ENCODE results near the gene SLC28A1.

Gene SLC28A1

DNA sequence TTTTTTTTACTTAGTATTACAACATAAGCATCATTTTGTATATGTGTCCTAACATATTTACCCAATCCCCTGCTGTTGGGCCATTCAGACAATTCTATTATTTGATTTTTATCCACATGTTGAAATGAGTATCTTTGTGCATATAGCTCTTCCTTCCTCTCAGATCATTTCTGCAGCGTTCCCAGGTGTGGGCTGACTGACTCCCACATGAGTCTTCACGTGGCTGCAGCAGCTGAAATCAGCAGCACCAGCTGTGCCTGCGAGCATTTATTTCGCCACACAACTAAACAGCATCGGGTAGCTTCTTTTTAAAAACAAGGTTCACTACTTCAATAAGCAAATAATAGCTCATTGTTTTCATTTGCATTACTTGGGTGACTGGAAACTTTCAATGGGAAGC is 52.7 kb downstream of the SLC28A1 start:
- DNase-seq (ENCODE audit: low read depth in 2 of 2, low spot score in 1 of 2), result no peak

GRCh38 chr15:84938726-84939125 is 54.3 kb downstream of the SLC28A1 start:
- DNase-seq (ENCODE audit: low read depth in 2 of 2, low spot score in 1 of 2), result no peak

- no peak for DNase-seq (ENCODE audit: low read depth in 2 of 2, low spot score in 1 of 2)
Observed at GRCh38 chr15:84940399-84940798, 55.9 kb downstream of the SLC28A1 start.

GRCh38 chr15:84942456-84942855 is 58.0 kb downstream of the SLC28A1 start:
- no peak for DNase-seq (ENCODE audit: low read depth in 2 of 2, low spot score in 1 of 2)

DNA sequence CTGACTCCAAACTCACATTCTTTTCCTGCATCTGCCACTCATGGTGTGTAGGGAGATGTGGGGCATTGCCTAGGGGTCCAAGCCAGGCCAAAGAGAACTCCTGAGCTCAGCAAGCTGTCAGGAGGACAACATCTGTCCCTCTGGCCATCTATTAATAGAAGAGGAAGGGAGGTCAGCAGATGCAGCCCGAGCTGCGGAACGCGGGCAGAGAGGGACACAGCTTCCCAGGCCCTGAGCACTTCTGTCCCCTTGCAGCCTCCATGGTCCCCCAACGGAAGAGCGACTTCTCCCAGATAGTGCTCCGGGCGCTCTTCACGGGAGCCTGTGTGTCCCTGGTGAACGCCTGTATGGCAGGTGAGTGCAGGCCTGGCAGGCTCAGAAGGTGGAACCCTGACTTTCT is 59.8 kb downstream of the SLC28A1 start:
- no peak for DNase-seq (ENCODE audit: low read depth in 2 of 2, low spot score in 1 of 2)

DNA sequence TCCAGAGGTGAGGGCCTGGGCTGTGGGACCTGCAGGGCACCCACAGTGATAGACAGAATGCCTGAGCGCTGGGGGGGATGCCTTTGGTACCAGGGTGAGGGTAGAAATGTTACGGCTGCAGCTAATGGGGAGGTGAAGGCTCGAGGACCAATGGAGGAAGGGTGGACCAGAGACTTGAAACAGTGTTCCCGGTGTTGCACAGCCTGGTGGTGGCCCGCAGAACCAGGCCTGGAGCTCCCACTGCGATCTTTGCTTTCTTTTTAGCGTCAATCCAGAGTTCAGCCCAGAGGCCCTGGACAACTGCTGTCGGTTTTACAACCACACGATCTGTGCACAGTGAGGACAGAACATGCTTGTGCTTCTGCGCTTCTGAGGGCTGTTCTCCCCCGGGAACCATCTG is 60.4 kb downstream of the SLC28A1 start:
- DNase-seq (ENCODE audit: low read depth in 2 of 2, low spot score in 1 of 2), result no peak

DNA sequence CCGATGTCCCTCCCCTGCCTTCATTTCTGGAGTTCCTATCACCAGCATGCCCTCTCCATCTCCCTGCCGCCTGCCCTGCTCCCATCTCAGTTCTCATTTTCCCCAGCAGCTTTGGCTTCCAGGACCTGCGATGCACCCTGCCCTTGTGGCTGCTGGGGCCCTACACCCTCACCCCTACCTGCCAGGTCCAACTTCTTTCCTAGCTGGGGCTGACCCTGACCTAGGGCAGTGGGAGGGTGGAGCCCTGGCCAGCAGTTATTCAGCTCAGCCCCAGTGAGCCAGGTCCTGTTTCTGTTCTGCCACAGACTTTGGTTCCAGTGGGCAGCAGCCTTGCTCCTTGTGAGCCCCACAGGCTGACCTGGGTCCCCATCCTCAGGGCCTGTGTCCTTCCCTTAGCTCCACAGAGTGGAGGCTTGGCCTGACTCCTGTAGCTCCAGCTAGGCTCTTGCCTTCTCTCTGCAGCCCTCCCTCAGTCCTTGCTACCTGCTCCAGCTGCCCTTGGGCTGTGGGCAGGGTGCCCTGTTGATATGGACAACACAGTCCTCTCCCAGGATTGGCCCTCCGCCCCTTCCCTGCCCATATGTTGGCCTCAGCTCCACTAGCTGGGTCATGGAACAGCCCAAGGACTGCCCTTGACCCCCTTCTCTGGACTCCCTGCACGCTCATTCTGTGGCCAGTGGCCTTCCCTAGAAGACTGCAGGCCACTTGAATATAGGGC is 62.5 kb downstream of the SLC28A1 start:
- DNase-seq (ENCODE audit: low read depth in 2 of 2, low spot score in 1 of 2), result no peak

- DNase-seq (ENCODE audit: low read depth in 2 of 2, low spot score in 1 of 2), result no peak
Observed at GRCh38 chr15:84947947-84948830, 63.7 kb downstream of the SLC28A1 start.

- no peak for DNase-seq (ENCODE audit: low read depth in 2 of 2, low spot score in 1 of 2)
Observed at GRCh38 chr15:84949043-84949442, 64.6 kb downstream of the SLC28A1 start.

- DNase-seq (ENCODE audit: low read depth in 2 of 2, low spot score in 1 of 2), result no peak
Observed at GRCh38 chr15:84949845-84950569, 65.5 kb downstream of the SLC28A1 start.

DNA sequence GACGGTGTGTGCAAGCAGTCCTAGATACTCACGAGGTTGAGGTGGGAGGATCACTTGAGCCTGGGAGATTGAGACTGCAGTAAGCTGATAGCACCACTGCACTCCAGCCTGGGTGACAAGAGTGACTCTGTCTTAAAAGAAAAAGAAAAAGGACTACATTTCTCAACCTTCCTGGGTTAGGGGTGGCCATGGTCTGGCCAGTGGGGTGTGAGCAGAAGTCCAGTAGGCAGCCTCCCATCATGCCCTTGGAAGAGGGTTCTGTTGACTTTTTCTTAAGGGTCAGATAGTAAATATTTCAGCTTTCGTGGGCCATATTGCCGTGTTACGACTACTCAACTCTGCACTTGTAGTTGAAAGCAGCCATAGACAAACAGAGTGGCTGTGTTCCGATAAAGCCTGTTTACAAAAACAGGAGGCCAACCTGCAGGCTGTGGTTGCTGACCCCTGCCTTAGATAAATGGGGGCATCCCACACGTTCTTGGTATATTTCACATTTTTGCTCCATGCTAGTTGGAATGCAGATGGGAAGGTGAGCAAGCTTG is 66.2 kb downstream of the SLC28A1 start:
- no peak for DNase-seq (ENCODE audit: low read depth in 2 of 2, low spot score in 1 of 2)

DNA sequence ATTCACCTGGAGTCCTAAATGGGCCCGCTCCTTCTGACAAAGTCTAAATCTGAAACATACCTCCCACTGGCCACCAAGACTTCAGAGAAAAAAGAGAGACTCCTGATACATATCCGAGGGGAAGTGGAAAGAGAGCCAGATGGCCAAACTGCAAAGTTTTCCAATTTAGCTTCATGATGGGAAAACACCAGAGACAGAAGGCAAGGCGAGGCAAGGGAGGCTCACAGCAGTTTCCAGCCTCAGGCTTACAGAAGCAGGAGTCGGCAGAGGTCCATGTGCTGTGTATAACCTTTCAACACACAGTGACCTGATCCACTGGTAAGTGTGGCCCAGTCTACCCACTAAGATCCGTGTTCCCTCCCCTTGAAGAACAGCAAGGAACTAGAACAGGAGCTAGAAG is 67.3 kb downstream of the SLC28A1 start:
- DNase-seq (ENCODE audit: low read depth in 2 of 2, low spot score in 1 of 2), result no peak

GRCh38 chr15:84953136-84953535 is 68.7 kb downstream of the SLC28A1 start:
- DNase-seq (ENCODE audit: low read depth in 2 of 2, low spot score in 1 of 2), result no peak

- no peak for DNase-seq (ENCODE audit: low read depth in 2 of 2, low spot score in 1 of 2)
Observed at GRCh38 chr15:84953726-84954125, 69.3 kb downstream of the SLC28A1 start.

- DNase-seq (ENCODE audit: low read depth in 2 of 2, low spot score in 1 of 2), result peak in 1 of 2 donors; percentile 5
Observed at GRCh38 chr15:84955089-84955848, 70.8 kb downstream of the SLC28A1 start.

DNA sequence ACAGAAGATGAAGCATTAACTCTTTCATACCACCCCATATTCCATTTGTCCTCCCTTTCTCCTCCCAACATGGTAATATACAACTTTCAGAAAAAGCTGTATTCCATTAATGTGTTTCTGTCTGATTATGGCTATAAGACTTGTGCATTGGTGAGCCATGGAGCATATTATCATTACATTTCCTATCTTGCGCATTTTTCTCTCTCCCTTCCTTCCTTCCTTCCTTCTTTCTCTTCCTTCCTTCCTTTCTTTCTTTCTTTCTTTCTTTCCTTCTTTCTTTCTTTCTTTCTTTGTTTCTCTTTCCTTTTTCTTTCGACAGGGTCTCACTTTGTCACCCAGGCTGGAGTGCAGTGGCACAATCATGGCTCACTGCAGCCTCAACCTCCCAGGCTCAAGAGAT is 71.7 kb downstream of the SLC28A1 start:
- DNase-seq (ENCODE audit: low read depth in 2 of 2, low spot score in 1 of 2), result no peak

- no peak for DNase-seq (ENCODE audit: low read depth in 2 of 2, low spot score in 1 of 2)
Observed at GRCh38 chr15:84960391-84961113, 76.1 kb downstream of the SLC28A1 start.

- no peak for DNase-seq (ENCODE audit: low read depth in 2 of 2, low spot score in 1 of 2)
Observed at GRCh38 chr15:84961114-84961452, 76.6 kb downstream of the SLC28A1 start.

DNA sequence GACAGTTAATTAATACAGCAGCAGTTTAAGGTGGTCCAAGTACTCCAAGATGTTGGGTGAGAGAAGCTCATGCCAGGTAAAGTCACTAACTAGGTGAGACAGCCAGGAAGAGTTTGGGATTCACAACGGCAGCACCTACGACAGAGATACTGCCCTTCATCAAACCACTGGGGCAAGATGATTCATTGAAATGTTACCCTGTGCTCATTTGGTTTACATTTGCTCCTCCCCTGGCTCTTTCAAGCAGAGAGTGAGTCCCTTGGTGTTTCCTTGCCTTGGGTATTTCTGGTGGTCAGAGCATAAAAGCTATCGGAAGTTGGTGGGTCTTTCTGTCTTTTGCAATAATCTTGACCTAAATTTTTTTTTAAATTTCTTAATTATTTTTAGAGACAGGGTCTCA is 77.2 kb downstream of the SLC28A1 start:
- no peak for DNase-seq (ENCODE audit: low read depth in 2 of 2, low spot score in 1 of 2)

GRCh38 chr15:84962955-84963354 is 78.5 kb downstream of the SLC28A1 start:
- no peak for DNase-seq (ENCODE audit: low read depth in 2 of 2, low spot score in 1 of 2)
